HEK293 (cell line): ENCODE data around the gene KRTAP9-8.

Source experiments
- CTCF ChIA-PET: fragments of 350-600 bp; formaldehyde crosslinking; extraction: SDS; loops from one replicate; lab custom pipeline; 2021; ENCODE audit warnings: antibody characterized with exemption; lab: Yijun Ruan, JAX
- POLR2A ChIA-PET: fragments of 300-600 bp; formaldehyde crosslinking; extraction: SDS; loops from one replicate; lab custom pipeline; 2020; ENCODE audit warnings: antibody characterized with exemption, inconsistent platforms; lab: Yijun Ruan, JAX
- H3K27ac ChIP-seq: fragments of 200-500 bp; sonication (Bioruptor generic); 2 replicates; pipeline ENCODE4 v1.5.1; 2014; ENCODE audit warnings: low read depth, low read length, control low read depth, inconsistent platforms; ENCODE audit errors: extremely low read depth
- H3K36me3 ChIP-seq, 2 experiments: fragments of 200-500 bp in 1 of 2; sonication (Bioruptor generic) in 1 of 2; 1 replicate in 1 of 2; 2 replicates in 1 of 2; pipeline ENCODE4 v1.5.1; 2014 to 2017; ENCODE audit warnings: inconsistent platforms in 2 of 2, low read length in 2 of 2; ENCODE audit not compliant: control insufficient read depth in 2 of 2, insufficient read depth in 1 of 2
- H3K4me1 ChIP-seq: fragments of 200-500 bp; sonication (Bioruptor generic); 2 replicates; pipeline ENCODE4 v1.5.1; 2014; ENCODE audit warnings: mild to moderate bottlenecking, low read length, inconsistent platforms; ENCODE audit not compliant: control insufficient read depth, insufficient read depth
- H3K4me3 ChIP-seq: 2 replicates; pipeline ENCODE4 v1.5.1; 2011; ENCODE audit warnings: low read depth, mild to moderate bottlenecking, control low read depth, low read length, moderate library complexity
- H3K9me3 ChIP-seq: fragments of 200-500 bp; sonication (Bioruptor generic); 2 replicates; pipeline ENCODE4 v1.5.1; 2014; ENCODE audit warnings: low read depth, low read length, inconsistent platforms; ENCODE audit not compliant: control insufficient read depth, insufficient read depth
- KLF9 ChIP-seq: fragments of 450-650 bp; formaldehyde crosslinking; IDR thresholded peaks from 2 replicates; pipeline ENCODE4 v1.5.1; 2016; ENCODE audit warnings: missing biosample characterization, missing genetic modification characterization, low read depth
- ZNF133 ChIP-seq: fragments of 450-650 bp; formaldehyde crosslinking; IDR thresholded peaks from 2 replicates; pipeline ENCODE4 v1.5.1; 2016; ENCODE audit warnings: missing biosample characterization, missing genetic modification characterization
- ZNF24 ChIP-seq: fragments of 450-650 bp; formaldehyde crosslinking; IDR thresholded peaks from 2 replicates; pipeline ENCODE4 v1.5.1; 2016; ENCODE audit warnings: missing biosample characterization, missing genetic modification characterization
- ZNF302 ChIP-seq: fragments of 450-650 bp; formaldehyde crosslinking; IDR thresholded peaks from 2 replicates; pipeline ENCODE4 v1.5.1; 2016; ENCODE audit warnings: missing biosample characterization, missing genetic modification characterization, low read depth
- ZNF37A ChIP-seq: fragments of 450-650 bp; IDR thresholded peaks from 2 replicates; pipeline ENCODE4 v1.5.1; 2018; ENCODE audit warnings: missing biosample characterization, missing genetic modification characterization
- ZNF404 ChIP-seq: fragments of 450-650 bp; formaldehyde crosslinking; IDR thresholded peaks from 2 replicates; pipeline ENCODE4 v1.5.1; 2017; ENCODE audit warnings: missing biosample characterization, missing genetic modification characterization
- ZNF426 ChIP-seq: fragments of 450-650 bp; formaldehyde crosslinking; IDR thresholded peaks from 2 replicates; pipeline ENCODE4 v1.5.1; 2017; ENCODE audit warnings: missing biosample characterization, missing genetic modification characterization, mild to moderate bottlenecking, inconsistent platforms, moderate library complexity
- ZNF626 ChIP-seq: fragments of 450-650 bp; sonication (Bioruptor Pico); formaldehyde crosslinking; IDR thresholded peaks from 2 replicates; pipeline ENCODE4 v1.5.1; 2018; ENCODE audit warnings: missing biosample characterization, missing genetic modification characterization, inconsistent platforms
- ZNF792 ChIP-seq: fragments of 450-650 bp; formaldehyde crosslinking; IDR thresholded peaks from 2 replicates; pipeline ENCODE4 v1.5.1; 2016; ENCODE audit warnings: missing biosample characterization, missing genetic modification characterization
- TF ChIP-seq, protein P1 (sequence below): fragments of 450-650 bp; formaldehyde crosslinking; IDR thresholded peaks from 2 replicates; pipeline ENCODE4 v1.5.1; 2017; ENCODE audit warnings: missing biosample characterization, missing genetic modification characterization
- TF ChIP-seq, protein P2 (sequence below): fragments of 450-650 bp; formaldehyde crosslinking; optimal IDR thresholded peaks from 2 replicates; pipeline ENCODE3; 2016; ENCODE audit warnings: missing biosample characterization, mild to moderate bottlenecking, missing genetic modification characterization
- TF ChIP-seq, protein P3 (sequence below): fragments of 450-650 bp; formaldehyde crosslinking; IDR thresholded peaks from 2 replicates; pipeline ENCODE4 v1.5.1; 2017; ENCODE audit warnings: missing biosample characterization, missing genetic modification characterization
- TF ChIP-seq, protein P4 (sequence below): fragments of 450-650 bp; formaldehyde crosslinking; IDR thresholded peaks from 2 replicates; pipeline ENCODE4 v1.5.1; 2016; ENCODE audit warnings: missing biosample characterization, missing genetic modification characterization
- TF ChIP-seq, protein P5 (sequence below): fragments of 450-650 bp; formaldehyde crosslinking; IDR thresholded peaks from 2 replicates; pipeline ENCODE4 v1.5.1; 2016; ENCODE audit warnings: missing biosample characterization, missing genetic modification characterization, borderline replicate concordance

KRTAP9-8 gene

DNA sequence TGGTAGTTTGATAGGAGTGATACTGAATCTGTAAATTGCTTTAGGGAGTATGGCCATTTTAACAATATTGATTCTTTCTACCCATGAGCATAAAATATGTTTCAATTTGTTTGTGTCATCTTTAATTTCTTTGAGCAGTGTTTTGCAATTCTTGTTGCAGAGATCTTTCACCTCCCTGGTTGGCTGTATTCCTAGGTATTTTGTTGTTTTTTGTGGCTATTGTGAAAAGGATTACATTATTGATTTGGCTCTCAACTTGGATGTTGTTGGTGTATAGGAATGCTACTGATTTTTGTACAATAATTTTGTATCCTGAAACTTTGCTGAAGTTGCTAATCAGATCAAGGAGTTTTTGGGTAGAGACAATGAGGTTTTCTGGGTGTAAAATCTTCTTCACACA lies 20.6 kb downstream of the KRTAP9-8 start (continued):
- TF ChIP-seq, protein P1, sequence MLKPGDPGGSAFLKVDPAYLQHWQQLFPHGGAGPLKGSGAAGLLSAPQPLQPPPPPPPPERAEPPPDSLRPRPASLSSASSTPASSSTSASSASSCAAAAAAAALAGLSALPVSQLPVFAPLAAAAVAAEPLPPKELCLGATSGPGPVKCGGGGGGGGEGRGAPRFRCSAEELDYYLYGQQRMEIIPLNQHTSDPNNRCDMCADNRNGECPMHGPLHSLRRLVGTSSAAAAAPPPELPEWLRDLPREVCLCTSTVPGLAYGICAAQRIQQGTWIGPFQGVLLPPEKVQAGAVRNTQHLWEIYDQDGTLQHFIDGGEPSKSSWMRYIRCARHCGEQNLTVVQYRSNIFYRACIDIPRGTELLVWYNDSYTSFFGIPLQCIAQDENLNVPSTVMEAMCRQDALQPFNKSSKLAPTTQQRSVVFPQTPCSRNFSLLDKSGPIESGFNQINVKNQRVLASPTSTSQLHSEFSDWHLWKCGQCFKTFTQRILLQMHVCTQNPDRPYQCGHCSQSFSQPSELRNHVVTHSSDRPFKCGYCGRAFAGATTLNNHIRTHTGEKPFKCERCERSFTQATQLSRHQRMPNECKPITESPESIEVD (tag by site-specific recombination): no peak
- TF ChIP-seq ZNF24 (tag by site-specific recombination): no peak
- TF ChIP-seq KLF9 (tag by site-specific recombination): no peak
- no peak for TF ChIP-seq ZNF37A (tag by site-specific recombination)
- TF ChIP-seq ZNF626 (tag by site-specific recombination): no peak
- no peak for TF ChIP-seq ZNF302
- TF ChIP-seq, all 188 proteins: peak for 0

DNA sequence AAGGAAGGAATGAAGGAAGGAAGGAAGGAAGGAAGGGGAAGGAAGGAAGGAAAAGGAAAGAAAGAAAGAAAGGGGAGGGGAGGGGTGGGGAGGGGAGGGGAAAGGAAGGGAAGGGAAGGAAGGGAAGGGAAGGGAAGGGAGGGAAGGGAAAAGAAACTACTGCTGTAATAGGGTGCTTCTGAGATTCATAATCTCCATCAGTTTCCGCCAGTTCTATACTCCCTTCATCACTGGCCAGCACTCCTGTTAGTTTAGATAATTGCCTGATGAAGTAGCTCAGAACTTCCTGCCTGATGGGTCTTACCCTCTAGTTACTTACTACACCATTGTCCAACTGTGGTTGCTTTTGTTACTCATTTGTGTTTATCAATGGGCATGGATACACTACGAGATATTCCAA lies 25.4 kb downstream of the KRTAP9-8 start:
- no peak overlapping the region for H3K27ac ChIP-seq
- H3K9me3 ChIP-seq: no peaks in the 10 kb centered on the region
- TF ChIP-seq, protein P2, sequence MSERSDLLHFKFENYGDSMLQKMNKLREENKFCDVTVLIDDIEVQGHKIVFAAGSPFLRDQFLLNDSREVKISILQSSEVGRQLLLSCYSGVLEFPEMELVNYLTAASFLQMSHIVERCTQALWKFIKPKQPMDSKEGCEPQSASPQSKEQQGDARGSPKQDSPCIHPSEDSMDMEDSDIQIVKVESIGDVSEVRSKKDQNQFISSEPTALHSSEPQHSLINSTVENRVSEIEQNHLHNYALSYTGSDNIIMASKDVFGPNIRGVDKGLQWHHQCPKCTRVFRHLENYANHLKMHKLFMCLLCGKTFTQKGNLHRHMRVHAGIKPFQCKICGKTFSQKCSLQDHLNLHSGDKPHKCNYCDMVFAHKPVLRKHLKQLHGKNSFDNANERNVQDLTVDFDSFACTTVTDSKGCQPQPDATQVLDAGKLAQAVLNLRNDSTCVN: no peak
- no peaks in the 10 kb centered on the region for H3K36me3 ChIP-seq
- CTCF ChIA-PET: no interaction called here
- no peaks in the 10 kb centered on the region for H3K4me1 ChIP-seq
- POLR2A ChIA-PET: no interaction called here
- H3K4me3 ChIP-seq: no peak overlapping the region

DNA sequence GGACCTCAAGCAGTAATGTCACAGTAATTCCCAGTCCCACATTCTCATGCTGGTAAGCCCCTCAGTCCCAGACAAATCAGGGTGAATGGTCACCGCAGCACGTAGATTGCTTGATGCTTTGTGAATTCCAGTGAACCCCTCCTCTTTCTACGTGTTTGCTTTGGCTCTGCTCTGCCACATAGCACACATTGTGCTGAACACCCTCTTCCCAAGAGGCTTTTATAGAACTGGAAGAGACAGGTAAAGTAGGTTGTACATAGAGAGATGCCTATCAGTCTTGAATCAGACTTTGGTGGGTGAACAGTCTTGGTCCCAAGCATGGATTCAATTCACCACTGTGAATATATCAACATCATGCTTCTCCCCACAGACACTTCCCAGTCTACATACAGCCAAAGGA lies 26.8 kb downstream of the KRTAP9-8 start:
- H3K4me3 ChIP-seq: no peak overlapping the region
- TF ChIP-seq, protein P3, sequence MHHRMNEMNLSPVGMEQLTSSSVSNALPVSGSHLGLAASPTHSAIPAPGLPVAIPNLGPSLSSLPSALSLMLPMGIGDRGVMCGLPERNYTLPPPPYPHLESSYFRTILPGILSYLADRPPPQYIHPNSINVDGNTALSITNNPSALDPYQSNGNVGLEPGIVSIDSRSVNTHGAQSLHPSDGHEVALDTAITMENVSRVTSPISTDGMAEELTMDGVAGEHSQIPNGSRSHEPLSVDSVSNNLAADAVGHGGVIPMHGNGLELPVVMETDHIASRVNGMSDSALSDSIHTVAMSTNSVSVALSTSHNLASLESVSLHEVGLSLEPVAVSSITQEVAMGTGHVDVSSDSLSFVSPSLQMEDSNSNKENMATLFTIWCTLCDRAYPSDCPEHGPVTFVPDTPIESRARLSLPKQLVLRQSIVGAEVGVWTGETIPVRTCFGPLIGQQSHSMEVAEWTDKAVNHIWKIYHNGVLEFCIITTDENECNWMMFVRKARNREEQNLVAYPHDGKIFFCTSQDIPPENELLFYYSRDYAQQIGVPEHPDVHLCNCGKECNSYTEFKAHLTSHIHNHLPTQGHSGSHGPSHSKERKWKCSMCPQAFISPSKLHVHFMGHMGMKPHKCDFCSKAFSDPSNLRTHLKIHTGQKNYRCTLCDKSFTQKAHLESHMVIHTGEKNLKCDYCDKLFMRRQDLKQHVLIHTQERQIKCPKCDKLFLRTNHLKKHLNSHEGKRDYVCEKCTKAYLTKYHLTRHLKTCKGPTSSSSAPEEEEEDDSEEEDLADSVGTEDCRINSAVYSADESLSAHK (tag by site-specific recombination): no peak
- TF ChIP-seq, protein P4, sequence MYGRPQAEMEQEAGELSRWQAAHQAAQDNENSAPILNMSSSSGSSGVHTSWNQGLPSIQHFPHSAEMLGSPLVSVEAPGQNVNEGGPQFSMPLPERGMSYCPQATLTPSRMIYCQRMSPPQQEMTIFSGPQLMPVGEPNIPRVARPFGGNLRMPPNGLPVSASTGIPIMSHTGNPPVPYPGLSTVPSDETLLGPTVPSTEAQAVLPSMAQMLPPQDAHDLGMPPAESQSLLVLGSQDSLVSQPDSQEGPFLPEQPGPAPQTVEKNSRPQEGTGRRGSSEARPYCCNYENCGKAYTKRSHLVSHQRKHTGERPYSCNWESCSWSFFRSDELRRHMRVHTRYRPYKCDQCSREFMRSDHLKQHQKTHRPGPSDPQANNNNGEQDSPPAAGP: no peak
- TF ChIP-seq ZNF404 (no peak), ZNF133 (no peak), ZNF792 (tag by site-specific recombination) (no peak)
- POLR2A ChIA-PET: no interaction called here
- CTCF ChIA-PET: no interaction called here
- H3K27ac ChIP-seq: no peak overlapping the region
- H3K9me3 ChIP-seq: no peaks in the 10 kb centered on the region
- H3K4me1 ChIP-seq: no peaks in the 10 kb centered on the region
- H3K36me3 ChIP-seq: no peaks in the 10 kb centered on the region

DNA sequence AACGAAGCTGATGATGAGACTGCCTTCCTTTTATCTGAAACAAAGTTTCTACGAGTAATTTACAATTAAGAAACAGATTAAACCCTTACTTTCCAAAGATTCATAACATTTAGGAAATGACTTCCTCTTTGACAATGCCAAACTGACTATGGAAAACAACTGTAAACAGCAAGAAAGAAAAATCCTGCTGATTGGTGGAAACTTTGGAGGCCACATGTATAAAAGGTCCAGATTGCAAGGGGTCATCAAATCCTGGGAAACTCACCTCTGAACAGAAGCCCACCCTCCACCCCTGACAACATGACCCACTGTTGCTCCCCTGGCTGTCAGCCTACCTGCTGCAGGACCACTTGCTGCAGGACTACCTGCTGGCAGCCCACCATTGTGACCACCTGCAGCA lies 27.3 kb downstream of the KRTAP9-8 start, which contains the start of gene KRTAP9-6:
TSS of gene KRTAP9-6 (plus strand) at position 301 of the 400 bp plus-strand sequence. CDS start at position 301, 0 bp downstream.
- POLR2A ChIA-PET: no interaction called here
- H3K27ac ChIP-seq: no peak within 1 kb of the TSS
- H3K9me3 ChIP-seq: no peaks in the 10 kb centered on the region
- no peak within 1 kb of the TSS for H3K4me3 ChIP-seq
- H3K36me3 ChIP-seq: no peaks in the 10 kb centered on the region
- H3K4me1 ChIP-seq: no peaks in the 10 kb centered on the region
- CTCF ChIA-PET: no interaction called here
- TF ChIP-seq, protein P5, sequence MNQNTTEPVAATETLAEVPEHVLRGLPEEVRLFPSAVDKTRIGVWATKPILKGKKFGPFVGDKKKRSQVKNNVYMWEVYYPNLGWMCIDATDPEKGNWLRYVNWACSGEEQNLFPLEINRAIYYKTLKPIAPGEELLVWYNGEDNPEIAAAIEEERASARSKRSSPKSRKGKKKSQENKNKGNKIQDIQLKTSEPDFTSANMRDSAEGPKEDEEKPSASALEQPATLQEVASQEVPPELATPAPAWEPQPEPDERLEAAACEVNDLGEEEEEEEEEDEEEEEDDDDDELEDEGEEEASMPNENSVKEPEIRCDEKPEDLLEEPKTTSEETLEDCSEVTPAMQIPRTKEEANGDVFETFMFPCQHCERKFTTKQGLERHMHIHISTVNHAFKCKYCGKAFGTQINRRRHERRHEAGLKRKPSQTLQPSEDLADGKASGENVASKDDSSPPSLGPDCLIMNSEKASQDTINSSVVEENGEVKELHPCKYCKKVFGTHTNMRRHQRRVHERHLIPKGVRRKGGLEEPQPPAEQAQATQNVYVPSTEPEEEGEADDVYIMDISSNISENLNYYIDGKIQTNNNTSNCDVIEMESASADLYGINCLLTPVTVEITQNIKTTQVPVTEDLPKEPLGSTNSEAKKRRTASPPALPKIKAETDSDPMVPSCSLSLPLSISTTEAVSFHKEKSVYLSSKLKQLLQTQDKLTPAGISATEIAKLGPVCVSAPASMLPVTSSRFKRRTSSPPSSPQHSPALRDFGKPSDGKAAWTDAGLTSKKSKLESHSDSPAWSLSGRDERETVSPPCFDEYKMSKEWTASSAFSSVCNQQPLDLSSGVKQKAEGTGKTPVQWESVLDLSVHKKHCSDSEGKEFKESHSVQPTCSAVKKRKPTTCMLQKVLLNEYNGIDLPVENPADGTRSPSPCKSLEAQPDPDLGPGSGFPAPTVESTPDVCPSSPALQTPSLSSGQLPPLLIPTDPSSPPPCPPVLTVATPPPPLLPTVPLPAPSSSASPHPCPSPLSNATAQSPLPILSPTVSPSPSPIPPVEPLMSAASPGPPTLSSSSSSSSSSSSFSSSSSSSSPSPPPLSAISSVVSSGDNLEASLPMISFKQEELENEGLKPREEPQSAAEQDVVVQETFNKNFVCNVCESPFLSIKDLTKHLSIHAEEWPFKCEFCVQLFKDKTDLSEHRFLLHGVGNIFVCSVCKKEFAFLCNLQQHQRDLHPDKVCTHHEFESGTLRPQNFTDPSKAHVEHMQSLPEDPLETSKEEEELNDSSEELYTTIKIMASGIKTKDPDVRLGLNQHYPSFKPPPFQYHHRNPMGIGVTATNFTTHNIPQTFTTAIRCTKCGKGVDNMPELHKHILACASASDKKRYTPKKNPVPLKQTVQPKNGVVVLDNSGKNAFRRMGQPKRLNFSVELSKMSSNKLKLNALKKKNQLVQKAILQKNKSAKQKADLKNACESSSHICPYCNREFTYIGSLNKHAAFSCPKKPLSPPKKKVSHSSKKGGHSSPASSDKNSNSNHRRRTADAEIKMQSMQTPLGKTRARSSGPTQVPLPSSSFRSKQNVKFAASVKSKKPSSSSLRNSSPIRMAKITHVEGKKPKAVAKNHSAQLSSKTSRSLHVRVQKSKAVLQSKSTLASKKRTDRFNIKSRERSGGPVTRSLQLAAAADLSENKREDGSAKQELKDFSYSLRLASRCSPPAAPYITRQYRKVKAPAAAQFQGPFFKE (tag by site-specific recombination): no peak
- no peak for TF ChIP-seq ZNF426 (tag by site-specific recombination)
